HG02852 (cell line): ENCODE measurements around the gene PPIL1.
A peak's percentile ranks its signal among the peaks of the same experiment; 100 is the strongest.

Source experiments
- ATAC-seq: cut with Tn5 transposase; IDR thresholded peaks from one replicate; pipeline ENCODE4 v1.9.1; 2021; ENCODE audit warnings: mild to moderate bottlenecking, moderate library complexity; ENCODE audit not compliant: unreplicated experiment

Gene PPIL1

DNA sequence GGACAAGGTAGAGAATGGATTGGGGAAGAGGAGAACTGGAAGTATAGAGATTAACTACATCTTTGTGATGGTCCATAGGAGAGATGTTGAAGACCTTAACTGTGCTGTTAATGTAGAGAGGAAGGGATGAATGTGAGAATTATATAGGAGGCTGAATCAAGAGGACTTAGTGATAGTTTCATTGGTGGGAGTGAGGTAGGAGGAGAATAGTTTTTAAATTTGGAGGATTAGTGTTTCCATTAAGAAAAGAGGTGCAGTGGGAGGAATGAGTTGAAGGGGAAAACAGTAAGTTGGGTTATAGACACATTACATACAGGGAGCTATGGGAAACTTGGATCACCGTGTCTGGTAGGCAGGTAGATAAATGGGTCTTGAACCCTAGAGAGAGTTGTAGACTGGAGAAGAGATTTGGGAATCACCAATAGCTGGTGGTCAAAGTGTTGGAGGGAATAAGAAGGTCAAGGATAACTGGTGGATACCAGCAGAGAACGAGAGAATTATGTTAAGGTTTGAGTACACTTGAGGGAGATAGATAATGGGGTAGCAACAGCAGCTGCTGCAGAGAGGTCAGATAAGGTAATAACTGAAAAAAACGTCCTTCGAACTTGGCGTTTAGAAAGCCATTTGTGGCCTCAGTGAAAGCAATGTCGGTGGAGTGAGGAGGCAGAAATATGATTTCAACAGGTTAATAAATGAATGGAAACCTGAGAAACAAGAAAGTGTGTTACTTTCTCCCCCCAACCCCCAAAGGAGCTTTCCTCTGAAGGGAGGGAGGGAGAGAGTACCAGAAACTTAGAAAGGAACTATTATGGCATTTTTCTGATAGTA is 14.3 kb upstream of the PPIL1 start:
- ATAC-seq = no peak

DNA sequence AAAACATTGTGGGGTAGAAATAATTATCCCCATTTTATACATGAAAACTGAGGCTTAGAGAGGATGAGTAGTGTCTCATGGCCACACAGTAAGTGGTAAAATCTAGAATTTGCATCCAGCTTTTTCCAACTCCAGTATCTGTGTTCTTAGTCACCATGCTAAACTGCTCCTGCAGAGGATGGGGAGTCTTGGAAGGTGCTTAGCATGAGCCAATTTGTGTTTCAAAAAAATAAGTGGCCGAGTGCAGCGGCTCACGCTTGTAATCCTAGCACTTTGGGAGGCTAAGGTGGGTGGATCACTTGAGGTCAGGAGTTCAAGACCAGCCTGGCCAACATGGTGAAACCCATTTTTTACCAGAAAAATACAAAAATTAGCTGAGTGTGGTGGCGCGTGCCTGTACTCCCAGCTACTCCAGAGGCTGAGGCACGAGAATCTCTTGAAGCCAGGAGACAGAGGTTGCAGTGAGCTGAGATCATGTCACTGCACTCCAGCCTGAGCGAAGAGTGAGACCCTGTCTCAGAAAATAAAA is 13.6 kb upstream of the PPIL1 start:
- no peak for ATAC-seq

DNA sequence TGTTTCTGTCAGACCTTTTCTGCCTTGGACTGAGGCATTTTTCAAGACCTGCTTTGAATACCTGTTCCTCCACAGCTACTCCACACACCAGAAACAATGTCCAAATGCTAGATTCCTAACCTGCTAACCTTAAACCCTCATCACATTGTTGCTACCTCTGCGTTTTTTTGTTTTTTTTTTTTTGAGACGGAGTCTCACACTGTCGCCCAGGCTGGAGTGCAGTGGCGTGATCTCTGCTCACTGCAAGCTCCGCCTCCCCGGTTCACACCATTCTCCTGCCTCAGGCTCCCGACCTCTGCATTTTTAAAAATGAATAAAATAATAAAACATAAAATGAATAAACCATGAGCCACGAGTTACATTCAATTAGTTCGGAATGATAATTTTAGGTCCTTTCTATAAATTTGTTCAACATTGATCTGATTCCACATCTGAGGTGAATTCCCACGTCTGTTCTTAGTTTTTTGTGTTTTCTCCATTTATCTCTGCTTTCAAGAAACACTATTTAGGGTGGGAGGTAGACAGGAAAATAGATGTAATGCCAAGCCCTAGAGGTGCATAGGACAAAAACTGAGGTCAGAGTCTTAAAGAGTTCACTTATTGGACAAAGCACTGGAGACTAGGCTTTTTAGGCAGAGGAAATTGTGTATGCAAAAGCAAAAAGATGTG is 12.5 kb upstream of the PPIL1 start:
- ATAC-seq = no peak

DNA sequence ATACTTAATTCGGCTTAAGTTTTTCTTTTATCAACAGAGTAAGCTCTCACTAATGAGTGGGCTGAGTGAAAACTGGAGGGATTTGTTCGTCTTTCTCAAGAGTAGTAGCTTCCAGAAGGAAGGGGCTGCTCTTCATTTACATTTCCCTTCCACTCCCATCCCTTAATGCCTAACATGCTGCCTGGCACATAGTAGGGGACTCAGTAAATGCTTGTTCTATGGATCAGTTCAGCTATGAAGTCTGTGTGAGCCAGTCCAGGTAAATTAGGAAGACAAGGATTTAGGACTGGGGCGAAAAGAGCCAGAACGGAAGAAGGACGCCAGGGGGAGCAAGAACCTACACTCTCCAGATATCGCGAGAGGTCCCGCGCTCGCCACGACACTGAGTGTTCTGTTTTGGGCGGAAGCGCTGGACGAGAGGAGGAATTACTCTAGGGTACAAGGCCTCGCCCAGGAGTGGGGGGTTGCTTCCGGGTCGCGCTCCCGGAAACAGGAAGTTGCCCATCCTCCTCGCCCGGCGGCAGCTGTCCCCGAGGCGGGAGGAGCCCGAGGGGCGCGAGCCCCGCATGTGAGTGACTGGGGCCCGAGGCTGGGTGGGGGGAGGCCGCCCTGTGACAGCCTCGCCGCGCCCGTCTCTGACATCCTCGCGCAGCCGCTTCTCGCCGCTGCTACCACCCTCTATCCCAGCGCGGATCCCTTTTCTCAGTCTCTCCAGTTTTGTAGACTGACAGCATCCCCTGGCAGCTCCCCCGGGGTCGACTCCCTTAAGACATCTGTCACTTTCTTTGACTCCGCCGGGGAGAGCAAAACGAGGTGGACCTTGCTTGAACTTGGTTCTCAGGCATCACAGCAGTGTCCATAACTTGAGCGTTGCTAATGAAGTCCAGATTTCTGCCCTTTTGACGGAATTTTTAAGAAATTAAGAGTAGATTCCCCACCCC is 11.1 kb upstream of the PPIL1 start, which contains the start of gene C6orf89:
TSS of gene C6orf89 (plus strand) at position 492 of the 941 bp plus-strand sequence. CDS start 13,493 bp downstream, outside the sequence.
- peak; percentile 97 for ATAC-seq

DNA sequence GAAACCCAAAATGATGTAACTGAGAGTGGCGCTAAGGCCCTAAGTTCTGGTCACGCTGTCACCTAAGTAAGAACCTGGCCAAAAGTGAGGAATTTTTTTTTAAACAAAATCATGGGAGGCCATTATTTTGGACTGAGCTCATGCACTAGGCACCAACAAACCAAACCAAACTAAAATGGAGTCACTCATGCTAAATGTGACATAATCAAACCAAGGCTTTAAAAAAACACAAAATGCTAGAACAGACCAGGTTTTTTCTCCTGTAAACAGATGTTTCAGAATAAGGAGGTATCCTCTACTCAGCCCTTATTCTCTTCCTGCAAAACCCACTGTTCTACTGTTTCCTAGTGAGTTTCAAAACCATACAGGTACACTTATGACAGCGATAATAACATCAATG is 10.0 kb upstream of the PPIL1 start:
- no peak for ATAC-seq

DNA sequence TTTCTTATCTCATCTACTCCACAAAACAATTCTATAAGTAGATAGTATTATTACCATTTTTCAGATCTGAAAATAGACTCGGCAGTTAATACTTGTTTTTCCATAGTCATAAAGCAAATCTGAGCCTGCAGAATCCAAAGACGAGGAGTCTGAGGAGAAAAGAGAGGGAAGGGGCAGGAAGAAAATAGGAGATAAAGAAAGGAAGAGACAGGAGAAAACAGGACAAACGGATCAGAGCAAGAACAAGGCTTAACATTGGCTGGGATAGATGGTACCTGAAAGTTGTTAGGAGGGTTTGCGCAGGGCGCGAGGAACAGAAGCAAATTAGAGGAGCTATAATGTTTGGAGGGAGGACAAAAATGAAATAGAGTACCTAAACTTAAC is 639 bp upstream of the PPIL1 start:
- no peak for ATAC-seq

DNA sequence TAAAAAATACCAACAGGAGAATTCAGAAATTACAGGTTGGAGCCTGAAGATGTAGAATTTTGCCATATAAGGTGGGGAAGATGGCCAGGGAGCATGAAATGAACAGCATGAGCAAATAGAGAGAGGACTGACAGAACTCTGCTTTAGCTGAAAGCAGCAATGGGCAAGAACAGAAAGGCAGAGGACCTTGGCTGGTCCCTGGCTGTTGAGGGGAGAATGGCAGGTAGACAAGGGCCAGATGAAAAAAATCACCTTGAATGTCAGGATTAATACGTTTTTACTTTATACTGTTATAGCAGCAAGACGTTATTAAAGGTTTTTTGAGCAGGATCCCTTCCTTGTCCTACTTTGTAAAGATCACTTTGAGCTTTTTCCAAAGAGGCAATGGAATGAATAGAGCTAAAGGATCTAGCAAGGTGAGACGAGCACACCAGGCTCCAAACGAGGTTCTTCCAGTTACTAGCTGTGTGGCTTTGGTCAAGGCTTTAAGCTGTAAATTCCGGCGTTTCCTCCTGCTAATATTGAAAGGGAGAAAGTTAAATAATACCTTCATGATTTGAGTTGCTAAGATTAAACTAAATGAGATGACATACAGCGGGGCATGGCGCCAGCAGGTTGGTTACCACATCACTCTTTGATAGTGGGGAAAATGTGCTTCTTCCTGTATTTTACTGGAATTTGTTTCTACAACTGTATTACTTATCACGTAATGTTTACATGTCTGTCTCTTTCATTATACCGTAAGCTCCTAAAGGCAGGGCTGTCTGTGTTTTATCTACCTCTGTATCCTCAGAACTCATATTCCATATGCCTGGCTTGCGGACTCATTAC is 776 bp downstream of the PPIL1 start:
- no peak for ATAC-seq

DNA sequence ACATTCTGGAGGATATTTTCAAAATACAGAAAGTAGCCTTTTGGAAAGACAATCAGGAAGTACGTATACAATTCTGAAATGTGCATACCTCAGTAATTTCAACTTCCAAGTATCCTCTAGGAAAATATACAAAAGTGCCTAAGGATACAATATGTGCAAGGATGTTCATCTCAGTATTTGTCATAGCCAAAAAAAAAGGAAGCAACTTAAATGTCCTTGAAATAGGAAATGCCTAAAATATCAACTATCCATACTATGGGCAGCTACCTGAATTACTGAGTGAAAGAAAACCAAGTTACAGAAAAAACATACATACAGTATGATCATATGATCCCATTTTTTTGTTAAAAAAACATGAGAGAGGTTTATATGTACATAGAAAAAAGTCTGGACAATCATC is 1.5 kb downstream of the PPIL1 start:
- ATAC-seq = no peak

DNA sequence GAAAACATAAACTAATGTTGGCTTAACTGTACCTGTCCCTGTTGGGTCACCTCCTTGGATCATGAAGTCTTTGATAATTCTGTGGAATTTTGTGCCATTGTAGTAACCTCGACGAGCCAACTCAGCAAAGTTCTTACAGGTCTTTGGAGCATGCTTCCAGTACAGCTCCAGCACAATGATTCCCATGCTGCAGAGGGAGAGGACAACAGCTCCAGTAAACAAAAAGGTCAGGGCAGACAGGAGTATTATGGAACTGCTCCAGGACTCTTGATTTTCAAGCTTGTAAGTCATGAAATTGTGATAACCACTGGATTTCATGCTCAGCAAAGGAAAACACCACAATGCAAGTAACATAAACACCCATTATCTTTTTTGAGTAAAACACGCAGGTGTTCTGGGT is 2.9 kb downstream of the PPIL1 start:
- no peak for ATAC-seq

DNA sequence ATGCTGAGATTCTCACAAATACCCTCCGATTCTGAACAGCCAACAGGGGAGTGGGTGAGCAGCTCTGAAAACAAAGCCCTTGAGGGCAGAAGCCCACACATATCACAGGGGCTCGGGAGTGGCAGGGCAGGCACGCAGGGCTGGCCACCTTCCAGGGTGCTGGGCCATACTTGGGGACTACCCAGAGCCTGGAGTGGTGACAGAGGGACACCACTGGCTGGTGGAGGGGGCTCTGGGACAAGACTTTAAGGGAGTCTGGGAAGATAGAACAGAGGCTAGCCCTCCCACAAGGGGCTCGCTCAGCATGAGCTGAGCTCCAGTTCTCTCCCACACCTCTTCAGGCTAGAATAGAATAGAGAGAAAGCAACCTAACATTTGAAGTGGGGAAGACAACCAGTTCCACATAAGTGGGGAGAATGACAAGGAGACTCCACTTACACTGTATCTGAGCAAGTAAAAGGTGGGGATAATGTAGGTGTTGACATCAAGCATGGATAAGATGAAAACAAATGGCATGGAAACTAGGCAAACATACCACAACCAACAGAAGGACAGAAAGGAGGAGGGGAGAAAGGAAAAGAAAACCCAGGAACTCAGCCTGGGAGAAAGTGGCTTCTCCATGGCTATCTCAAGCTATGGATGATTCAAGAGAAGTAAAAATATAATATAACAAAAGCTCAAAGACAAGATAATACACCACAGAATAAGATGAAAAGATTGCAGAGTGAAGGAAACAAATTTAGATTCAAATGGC is 7.0 kb downstream of the PPIL1 start:
- ATAC-seq = no peak

DNA sequence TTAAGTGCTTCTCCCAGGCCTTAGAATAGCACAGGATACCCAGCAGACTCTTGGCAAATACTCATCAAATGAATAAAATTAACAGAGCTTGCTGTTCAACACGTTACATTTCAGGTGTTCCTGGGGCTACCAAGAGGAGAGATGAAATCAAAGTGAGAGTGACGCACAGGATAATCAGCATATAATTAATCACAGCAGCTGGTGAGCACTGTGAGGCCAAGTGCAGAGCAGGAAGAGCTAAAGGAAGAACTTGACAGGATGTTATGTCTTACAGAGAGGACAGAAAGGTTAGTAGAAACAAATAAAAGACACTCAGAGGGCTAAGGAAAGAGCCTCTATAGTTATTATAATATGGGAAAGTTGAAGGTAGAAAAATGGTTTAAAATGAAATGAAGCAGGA is 8.8 kb downstream of the PPIL1 start:
- ATAC-seq = no peak

DNA sequence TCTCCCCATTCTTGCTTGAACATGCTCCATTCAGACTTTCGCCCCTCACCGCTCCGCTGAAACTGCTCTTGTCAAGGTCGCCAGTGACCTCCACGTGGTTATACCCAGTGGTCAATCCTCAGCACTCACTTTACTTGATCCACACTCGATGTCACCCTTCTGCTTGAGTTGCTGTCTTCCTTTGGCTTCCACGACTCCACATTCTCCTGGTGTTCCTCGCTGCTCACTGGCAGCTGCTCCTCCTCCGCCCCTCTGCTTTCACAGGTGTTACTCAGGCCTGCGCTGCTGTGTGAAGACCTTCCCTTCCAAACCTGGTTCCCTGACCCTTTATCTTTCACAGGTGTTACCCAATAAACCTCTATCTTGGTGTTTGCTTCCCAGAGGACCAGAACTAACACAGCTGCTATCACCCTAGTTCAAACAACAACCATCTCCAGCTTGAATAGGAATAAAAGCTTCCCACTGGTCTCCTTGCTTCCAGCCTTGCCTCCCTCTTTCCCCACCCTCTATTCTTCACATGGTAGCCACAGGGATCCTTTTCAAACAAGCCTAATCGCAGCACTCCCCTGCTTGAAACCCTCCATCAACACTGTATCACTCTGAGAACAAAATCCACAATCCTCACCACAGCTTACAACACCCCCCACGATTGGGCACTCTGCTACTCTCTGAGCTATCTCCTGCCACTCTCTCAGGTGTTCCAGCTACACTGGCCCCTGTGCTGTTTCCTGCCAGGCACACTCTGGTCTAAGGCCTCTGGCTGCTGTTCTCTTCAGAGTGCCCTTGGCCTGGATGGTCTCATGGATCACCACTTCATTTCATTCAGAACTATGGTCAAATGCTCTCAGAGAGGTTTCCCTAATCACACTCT is 10.7 kb downstream of the PPIL1 start:
- no peak for ATAC-seq

DNA sequence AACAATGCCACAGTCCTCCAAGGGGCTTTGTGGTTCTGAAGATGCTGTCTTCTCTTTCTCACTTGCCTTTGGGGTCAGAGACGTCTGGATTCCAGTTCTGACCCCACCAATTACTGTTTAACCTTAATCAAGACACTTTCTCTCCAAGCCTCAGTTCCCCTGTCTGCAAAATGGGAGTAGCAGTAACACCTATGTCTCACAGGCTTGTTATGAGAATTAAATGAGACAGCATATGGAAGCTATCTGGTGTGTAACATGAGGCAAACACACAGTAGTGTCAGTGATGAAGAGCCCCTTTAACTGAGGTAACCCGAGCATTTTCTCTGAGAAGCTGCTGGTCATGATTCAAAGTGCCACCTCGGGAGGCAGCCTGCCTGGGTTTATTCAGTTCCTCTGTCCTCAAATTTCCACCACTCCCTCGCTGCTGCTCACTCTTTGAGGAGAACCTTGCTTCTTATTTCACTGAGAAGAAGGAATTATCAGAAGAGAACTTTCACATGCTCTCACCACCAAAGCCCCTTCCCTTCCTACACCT is 11.7 kb downstream of the PPIL1 start:
- ATAC-seq = no peak

DNA sequence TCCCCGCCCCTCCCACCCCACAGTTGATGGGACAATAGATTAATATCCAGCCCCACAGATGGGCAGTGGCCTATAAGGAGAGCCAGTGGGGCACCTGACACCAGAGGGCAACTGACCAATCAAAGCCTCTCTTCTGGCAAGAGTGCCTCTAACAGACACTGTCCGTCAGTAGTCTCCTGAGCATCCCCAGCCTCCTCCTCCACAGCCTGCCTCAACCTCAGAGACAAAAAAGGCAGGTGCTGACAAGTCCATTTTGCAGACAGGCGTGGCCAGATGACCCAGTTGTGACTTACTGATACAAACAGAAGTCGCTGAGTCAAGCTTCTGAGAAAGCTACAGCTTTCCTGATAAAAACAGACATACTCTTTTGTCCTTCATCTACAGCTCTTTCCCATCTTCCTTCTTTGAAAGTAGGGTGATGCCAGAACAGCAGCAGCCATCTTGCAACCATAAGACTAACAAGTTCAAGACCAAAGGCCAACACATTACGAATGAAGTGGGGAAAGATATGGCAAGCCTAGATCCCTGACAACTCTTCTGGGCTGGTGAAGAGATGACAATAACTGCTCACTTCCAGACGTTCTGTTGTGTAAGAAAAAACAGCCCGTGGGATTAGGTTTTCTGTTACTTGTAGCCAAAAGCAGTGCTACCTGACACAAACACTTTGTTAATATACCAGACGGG is 12.3 kb downstream of the PPIL1 start:
- no peak for ATAC-seq

DNA sequence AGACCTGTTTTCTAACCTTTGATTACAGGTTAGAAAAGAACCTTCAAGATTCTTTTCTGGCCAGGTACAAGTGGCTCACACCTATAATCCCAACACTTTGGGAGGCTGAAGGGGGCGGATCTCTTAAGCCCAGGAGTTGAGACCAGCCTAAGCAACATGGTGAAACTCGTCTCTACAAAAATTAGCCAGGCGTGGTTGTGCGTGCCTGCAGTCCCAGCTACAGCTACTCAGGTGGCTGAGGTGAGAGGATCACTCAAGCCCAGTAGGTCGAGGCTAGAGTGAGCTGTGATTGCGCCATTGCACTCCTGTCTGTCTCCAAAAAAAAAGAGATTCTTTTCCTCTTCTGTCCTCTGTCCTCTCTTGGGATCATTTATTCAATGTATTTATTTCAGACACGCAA is 14.5 kb downstream of the PPIL1 start:
- ATAC-seq = no peak

DNA sequence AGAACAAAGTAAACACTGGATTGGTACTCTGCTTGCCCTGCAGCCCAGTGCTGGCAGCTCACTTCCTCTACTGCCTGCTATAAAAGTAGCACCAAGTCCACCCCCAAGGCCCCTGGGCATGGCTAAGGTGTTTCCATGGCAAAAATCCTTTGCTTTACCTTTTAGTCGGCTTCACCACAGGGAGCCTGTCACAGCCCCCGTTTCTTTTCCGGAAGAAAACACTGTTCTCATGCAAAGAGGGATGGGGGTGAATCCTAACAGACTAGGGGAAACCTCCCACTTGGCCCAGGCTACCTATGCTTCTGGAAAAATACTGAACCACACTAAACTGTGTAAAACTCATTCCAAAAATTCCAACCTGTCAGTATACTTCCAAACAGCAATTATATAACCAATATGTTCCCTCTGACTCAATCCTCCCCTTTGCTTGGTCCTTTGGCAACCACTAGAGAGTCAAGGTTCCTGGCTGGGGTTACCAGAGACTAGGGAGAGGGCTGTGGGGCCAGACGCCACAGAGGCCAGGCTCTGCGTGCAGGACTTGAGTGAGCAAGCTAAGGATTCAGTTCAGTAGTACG is 16.1 kb downstream of the PPIL1 start:
- no peak for ATAC-seq

DNA sequence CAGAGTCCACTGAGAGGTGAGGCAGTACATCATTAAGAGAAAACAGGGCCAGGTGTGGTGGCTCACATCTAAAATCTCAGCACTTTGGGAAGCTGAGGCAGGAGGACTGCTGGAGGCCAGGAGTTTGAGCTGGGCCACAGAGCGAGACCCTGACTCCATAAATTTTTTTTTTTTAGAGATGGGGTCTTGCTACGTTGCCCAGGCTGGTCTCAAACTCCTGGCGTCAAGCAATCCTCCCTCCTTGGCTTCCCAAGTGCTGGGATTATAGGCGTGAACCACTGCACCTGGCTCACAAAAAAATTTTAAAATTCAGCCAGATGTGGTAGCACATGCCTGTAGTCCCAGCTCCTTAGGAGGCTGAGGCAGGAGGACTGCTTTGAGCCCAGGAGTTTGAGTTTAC is 17.3 kb downstream of the PPIL1 start:
- no peak for ATAC-seq
